ENCODE data around the gene PARM1. TPM values are rescaled to one million over a fixed set of nuclear protein-coding genes. Genes with fewer than 3 reads are reported as not detected.
A peak's percentile ranks its signal among the peaks of the same experiment; 100 is the strongest.

PARM1 gene
- polyA plus RNA-seq, 1 of the 3 experiments (the other 2 are of a cell fraction) = not detected

- Histone ChIP-seq H3K27ac (ENCODE audit: low read depth in 2 of 2, low read length in 1 of 2) (peak overlapping the region in 1 of 2 experiments; percentile 19; a peak in 2 of 4 replicates), H2AFZ (ENCODE audit: low read depth) (peak overlapping the region; percentile 52; the same call in 1 of the 2 replicates), H3K9me2 (no peaks in the 10 kb centered on the region), H3K36me3 (replicated peaks in 1 of 2; ENCODE audit: control insufficient read depth in 1 of 2, insufficient read depth in 2 of 2, low read length in 1 of 2) (no peaks in the 10 kb centered on the region), H3K9me3 (peaks cover 5% of the 10 kb centered on the region; the same call in 1 of the 2 replicates), H3K9ac (no peak overlapping the region), H3F3A (replicated peaks; ENCODE audit: insufficient read depth) (no peaks in the 10 kb centered on the region), H3K79me2 (ENCODE audit: insufficient read depth) (no peaks in the 10 kb centered on the region), H4K20me1 (ENCODE audit: insufficient read depth) (no peaks in the 10 kb centered on the region), H3K27me3 (ENCODE audit: insufficient read depth) (no peaks in the 10 kb centered on the region), H3K4me2 (no peak overlapping the region), H3K4me1 (ENCODE audit: control insufficient read depth in 1 of 2, insufficient read depth in 2 of 2, low read depth in 1 of 2, low read length in 1 of 2) (peaks cover 0 to 4% of the 10 kb centered on the region in 2 experiments; a peak in 1 of 4 replicates), H3K4me3 (ENCODE audit: low read depth in 2 of 2, low read length in 1 of 2) (no peak overlapping the region)
- WGBS (ENCODE audit: low lambda C conversion rate) = 9% methylated on average over 4 of the region's 4 CpGs
- CTCF ChIA-PET = interaction anchor here (2.0 kb wide), 1 partner anchor 11 kb away, joined by 8 read pairs; no protein-coding TSS in a partner anchor
- POLR2A ChIA-PET = no interaction called here
- TF ChIP-seq PBX3 (IDR thresholded peaks at IDR 0.05) = no peak
- TF ChIP-seq MEF2A (IDR thresholded peaks at IDR 0.05; ENCODE audit: borderline replicate concordance, low read depth) = no peak
- TF ChIP-seq TEAD4 (IDR thresholded peaks at IDR 0.05; ENCODE audit: borderline replicate concordance, insufficient read depth) = no peak
- no peak for TF ChIP-seq GATA2 (CRISPR knock-in tag; IDR thresholded peaks at IDR 0.05)
- TF ChIP-seq NFIC (IDR thresholded peaks at IDR 0.05; ENCODE audit: borderline replicate concordance) = no peak
- no peak for TF ChIP-seq EZH2phosphoT487 (IDR thresholded peaks at IDR 0.05; ENCODE audit: borderline replicate concordance, low read depth)
- TF ChIP-seq USF1 (IDR thresholded peaks at IDR 0.05; ENCODE audit: borderline replicate concordance, low read depth) = no peak
- no peak for TF ChIP-seq EP300 (IDR thresholded peaks at IDR 0.05; ENCODE audit: borderline replicate concordance in 1 of 2, low read depth in 1 of 2, low read length in 1 of 2)
- no peak for TF ChIP-seq IRF3 (IDR thresholded peaks at IDR 0.05; ENCODE audit: low read depth, low read length)
- no peak for TF ChIP-seq POLR2AphosphoS5 (IDR thresholded peaks at IDR 0.05; ENCODE audit: low read depth, low read length)
- DNase-seq = no peak
Observed at GRCh38 chr4:74886484-74886883, 46.4 kb upstream of the PARM1 start.

- no peak overlapping the region for H3K4me3 ChIP-seq (ENCODE audit: low read depth in 2 of 2, low read length in 1 of 2)
- CTCF ChIA-PET = no interaction called here
- TF ChIP-seq RCOR1 (IDR thresholded peaks at IDR 0.05; ENCODE audit: low read length) = no peak
- no peak for TF ChIP-seq ZBTB33 (IDR thresholded peaks at IDR 0.05; ENCODE audit: borderline replicate concordance, low read depth)
- TF ChIP-seq YY1 (IDR thresholded peaks at IDR 0.05; ENCODE audit: low read depth) = no peak
- TF ChIP-seq FOXJ3 (CRISPR knock-in tag; IDR thresholded peaks at IDR 0.05) = no peak
- TF ChIP-seq FOXM1 (IDR thresholded peaks at IDR 0.05; ENCODE audit: low read depth) = no peak
- no peak for TF ChIP-seq MXI1 (IDR thresholded peaks at IDR 0.05; ENCODE audit: low read depth, low read length)
- TF ChIP-seq USF1 (IDR thresholded peaks at IDR 0.05; ENCODE audit: borderline replicate concordance, low read depth) = no peak
- no peak for TF ChIP-seq SIN3A (IDR thresholded peaks at IDR 0.05; ENCODE audit: borderline replicate concordance, low read depth, low read length)
- TF ChIP-seq IRF3 (IDR thresholded peaks at IDR 0.05; ENCODE audit: low read depth, low read length) = no peak
- no peak for TF ChIP-seq USF2 (IDR thresholded peaks at IDR 0.05; ENCODE audit: borderline replicate concordance, low read depth, low read length)
- no peak for TF ChIP-seq TCF12 (IDR thresholded peaks at IDR 0.05)
- TF ChIP-seq POLR2AphosphoS5 (IDR thresholded peaks at IDR 0.05; ENCODE audit: low read depth, low read length) = no peak
Observed at GRCh38 chr4:74890341-74890740, 42.6 kb upstream of the PARM1 start.

More at GRCh38 chr4:74890341-74890740, 42.6 kb upstream of the PARM1 start:
- no peaks in the 10 kb centered on the region for H3K36me3 ChIP-seq (replicated peaks in 1 of 2; ENCODE audit: control insufficient read depth in 1 of 2, insufficient read depth in 2 of 2, low read length in 1 of 2)
- H3K9ac ChIP-seq = no peak overlapping the region
- H3F3A ChIP-seq (replicated peaks; ENCODE audit: insufficient read depth) = no peaks in the 10 kb centered on the region
- peaks cover 6% of the 10 kb centered on the region; the same call in 1 of the 2 replicates for H3K27me3 ChIP-seq (ENCODE audit: insufficient read depth)
- H4K20me1 ChIP-seq (ENCODE audit: insufficient read depth) = no peaks in the 10 kb centered on the region
- no peaks in the 10 kb centered on the region for H3K9me2 ChIP-seq
- H3K9me3 ChIP-seq = peaks cover 5% of the 10 kb centered on the region; the same call in 1 of the 2 replicates
- POLR2A ChIA-PET = no interaction called here
- peaks cover 0 to 4% of the 10 kb centered on the region in 2 experiments; a peak in 1 of 4 replicates for H3K4me1 ChIP-seq (ENCODE audit: control insufficient read depth in 1 of 2, insufficient read depth in 2 of 2, low read depth in 1 of 2, low read length in 1 of 2)
- DNase-seq = no peak
- no peaks in the 10 kb centered on the region for H3K79me2 ChIP-seq (ENCODE audit: insufficient read depth)
- WGBS (ENCODE audit: low lambda C conversion rate) = 2% methylated on average over 5 of the region's 5 CpGs
- no peak overlapping the region for H2AFZ ChIP-seq (ENCODE audit: low read depth)
- no peak overlapping the region for H3K27ac ChIP-seq (ENCODE audit: low read depth in 2 of 2, low read length in 1 of 2)
- H3K4me2 ChIP-seq = no peak overlapping the region
